GM12878 (cell line): ENCODE measurements around the gene FGR. TPM values are rescaled to one million over a fixed set of nuclear protein-coding genes. Genes with fewer than 3 reads are reported as not detected.
A peak's percentile ranks its signal among the peaks of the same experiment; 100 is the strongest.

Experiments
- BCL3 ChIP-seq: IDR thresholded peaks from 2 replicates; pipeline ENCODE4 v1.6.1; 2011; ENCODE audit warnings: borderline replicate concordance, low read depth, mild to moderate bottlenecking, moderate library complexity, low read length; ENCODE audit not compliant: insufficient read depth, poor library complexity, severe bottlenecking
- CHD2 ChIP-seq: IDR thresholded peaks from 2 replicates; pipeline ENCODE4 v1.6.1; 2011; ENCODE audit warnings: low read depth, low read length, improper control_type of control experiment, borderline replicate concordance
- EZH2 ChIP-seq: IDR thresholded peaks from 2 replicates; pipeline ENCODE4 v1.6.1; 2012; ENCODE audit warnings: low read depth, mild to moderate bottlenecking, control low read depth, inconsistent platforms, low read length, borderline replicate concordance; ENCODE audit not compliant: control insufficient read depth
- FOS ChIP-seq: IDR thresholded peaks from 3 replicates; pipeline ENCODE4 v1.6.1; 2011; ENCODE audit warnings: borderline replicate concordance; ENCODE audit not compliant: insufficient read length; ENCODE audit errors: extremely low read depth
- HCFC1 ChIP-seq: fragments of 150-350 bp; IDR thresholded peaks from 2 replicates; pipeline ENCODE4 v1.6.1; 2014; ENCODE audit warnings: low read length
- HDAC6 ChIP-seq: fragments of 200-600 bp; sonication (generic); IDR thresholded peaks from one replicate; pipeline ENCODE4 v1.8.0; 2017; ENCODE audit warnings: antibody characterized with exemption; ENCODE audit not compliant: unreplicated experiment
- HSF1 ChIP-seq: fragments of 150-350 bp; IDR thresholded peaks from 2 replicates; pipeline ENCODE4 v1.6.1; 2014; ENCODE audit warnings: mild to moderate bottlenecking, low read depth, low read length
- IRF5 ChIP-seq: fragments of 450-650 bp; IDR thresholded peaks from 2 replicates; pipeline ENCODE4 v1.6.1; 2017; ENCODE audit warnings: borderline replicate concordance
- KLF5 ChIP-seq: fragments of 450-650 bp; IDR thresholded peaks from 2 replicates; pipeline ENCODE4 v1.6.1; 2014; ENCODE audit warnings: mild to moderate bottlenecking; ENCODE audit not compliant: partially characterized antibody
- LARP7 ChIP-seq: fragments of 450-650 bp; IDR thresholded peaks from 2 replicates; pipeline ENCODE4 v1.6.1; 2017; ENCODE audit warnings: mild to moderate bottlenecking
- MTA2 ChIP-seq: fragments of 450-650 bp; IDR thresholded peaks from 2 replicates; pipeline ENCODE4 v1.6.1; 2016; ENCODE audit warnings: low read depth, mild to moderate bottlenecking, moderate library complexity
- MTA3 ChIP-seq: IDR thresholded peaks from 2 replicates; pipeline ENCODE4 v1.6.1; 2012; ENCODE audit warnings: low read length, inconsistent platforms, borderline replicate concordance
- PRDM15 ChIP-seq: fragments of 450-650 bp; formaldehyde crosslinking; IDR thresholded peaks from 2 replicates; pipeline ENCODE4 v1.4.0; 2020; ENCODE audit warnings: mild to moderate bottlenecking, moderate library complexity
- SRF ChIP-seq, 2 experiments: IDR thresholded peaks; 2 replicates each; pipeline ENCODE4 v1.6.1; 2011; ENCODE audit warnings: low read depth in 2 of 2, low read length in 2 of 2, mild to moderate bottlenecking in 1 of 2, moderate library complexity in 1 of 2
- STAT3 ChIP-seq: IDR thresholded peaks from 2 replicates; pipeline ENCODE4 v1.6.1; 2011; ENCODE audit warnings: low read depth, low read length, improper control_type of control experiment
- SUPT20H ChIP-seq: IDR thresholded peaks from 2 replicates; pipeline ENCODE4 v1.6.1; 2011; ENCODE audit warnings: low read depth, mild to moderate bottlenecking, low read length, moderate library complexity, borderline replicate concordance; ENCODE audit not compliant: control insufficient read depth
- TAF1 ChIP-seq: IDR thresholded peaks from 2 replicates; pipeline ENCODE4 v1.6.1; 2011; ENCODE audit warnings: mild to moderate bottlenecking, low read depth, low read length, borderline replicate concordance
- TBL1XR1 ChIP-seq: IDR thresholded peaks from 2 replicates; pipeline ENCODE4 v1.6.1; 2012; ENCODE audit warnings: low read depth, low read length, improper control_type of control experiment
- TCF12 ChIP-seq: IDR thresholded peaks from 2 replicates; pipeline ENCODE4 v1.6.1; 2011; ENCODE audit warnings: low read depth, mild to moderate bottlenecking, low read length
- YBX1 ChIP-seq: fragments of 450-650 bp; IDR thresholded peaks from 2 replicates; pipeline ENCODE4 v1.6.1; 2016; ENCODE audit warnings: antibody characterized with exemption
- ZNF217 ChIP-seq: fragments of 450-650 bp; IDR thresholded peaks from 2 replicates; pipeline ENCODE4 v1.6.1; 2017; ENCODE audit warnings: antibody characterized with exemption, mild to moderate bottlenecking
- ZNF384 ChIP-seq: IDR thresholded peaks from 2 replicates; pipeline ENCODE4 v1.6.1; 2012; ENCODE audit warnings: low read depth, mild to moderate bottlenecking, low read length, improper control_type of control experiment, borderline replicate concordance
- polyA plus RNA-seq, 11 experiments: library from polyadenylated mRNA; depleted of rRNA in 4 of 11; unstranded in 6 of 11; stranded (reverse) in 5 of 11; fragments of >200 nt; fragmentation: Nextera tagmentation in 4 of 11; fragmentation: Illumina TruSeq in 1 of 11; extraction: Ambion mirVana in 4 of 11; extraction: Trizol in 1 of 11; gene quantifications; 1 replicate in 1 of 11; 2 replicates in 10 of 11; pipeline versions ENCODE4 v1.2.1 to v1.2.3, GENCODE V29; 2011 to 2016; ENCODE audit warnings: inconsistent platforms in 2 of 11, missing spikeins in 2 of 11, low read depth in 1 of 11
- total RNA-seq, 4 experiments: library from RNA; depleted of rRNA in 3 of 4; stranded (reverse); fragments of >200 nt in 3 of 4; fragmentation: Illumina TruSeq in 1 of 4; extraction: Trizol in 1 of 4; gene quantifications; 2 replicates each; pipeline versions ENCODE4 v1.2.1 to v1.2.3, GENCODE V29; 2013 to 2021

The FGR gene
- total and polyA plus RNA-seq, 10 of the 15 experiments (the other 5 are each of a cell fraction or from before 2014, with no cell fraction given), result 10.9 to 193 (median 74.7) TPM

GRCh38 chr1:27634177-27634984, 604 bp downstream of the FGR start (continued):
- peak; percentile 14; the same call in 1 of the 2 replicates for TF ChIP-seq TAF1
- no peak for TF ChIP-seq SUPT20H
- no peak for TF ChIP-seq ZNF384
- TF ChIP-seq MTA2, result peak; percentile 49
- TF ChIP-seq KLF5, result no peak
- no peak for TF ChIP-seq CHD2
- TF ChIP-seq ZNF217, result 0 out of 2 replicates have a peak, but pooled peaks have one; percentile 45
- no peak for TF ChIP-seq HSF1
- no peak for TF ChIP-seq MTA3
- TF ChIP-seq LARP7, result peak; percentile 81
- no peak for TF ChIP-seq FOS
- peak; percentile 93 for TF ChIP-seq BCL3
- TF ChIP-seq HDAC6, result no peak
- no peak for TF ChIP-seq PRDM15
- TF ChIP-seq TBL1XR1, result peak; percentile 66
- no peak for TF ChIP-seq SRF (IDR thresholded peaks at IDR 0.05; ENCODE audit: low read depth in 2 of 2, low read length in 2 of 2)
- no peak for TF ChIP-seq HCFC1
- TF ChIP-seq EZH2, result no peak
- no peak for TF ChIP-seq STAT3
- TF ChIP-seq TCF12, result no peak
- 0 out of 2 replicates have a peak, but pooled peaks have one; percentile 33 for TF ChIP-seq YBX1
- peak; percentile 60; the same call in 1 of the 2 replicates for TF ChIP-seq IRF5
